HG03378 (cell line): ENCODE data around the gene PDSS1.
"Not testable (repeated sequence)": the region's sequence is repeated elsewhere in the genome, so short reads cannot be mapped to it uniquely, and the experiment has no call there.

ENCODE experiments used
- ATAC-seq: cut with Tn5 transposase; IDR thresholded peaks from one replicate; pipeline ENCODE4 v1.9.1; 2021; ENCODE audit warnings: mild to moderate bottlenecking, moderate library complexity; ENCODE audit not compliant: unreplicated experiment

The PDSS1 gene

GRCh38 chr10:26697163-26697921 lies at the start of gene PDSS1:
Gene PDSS1 (plus strand): TSS chr10:26697701. CDS start chr10:26697712, 11 bp downstream.
- peak; percentile 70 for ATAC-seq

- not testable (repeated sequence) for ATAC-seq
Observed at GRCh38 chr10:26648245-26648636, 49.3 kb upstream of the PDSS1 start.

- no peak for ATAC-seq
Observed at GRCh38 chr10:26650406-26650805, 47.1 kb upstream of the PDSS1 start.

- not testable (repeated sequence) for ATAC-seq
Observed at GRCh38 chr10:26651476-26651875, 46.0 kb upstream of the PDSS1 start.

GRCh38 chr10:26653004-26653403 lies 44.5 kb upstream of the PDSS1 start:
- ATAC-seq: no peak

GRCh38 chr10:26655746-26656145 lies 41.8 kb upstream of the PDSS1 start:
- no peak for ATAC-seq

- ATAC-seq: no peak
Observed at GRCh38 chr10:26662864-26663263, 34.6 kb upstream of the PDSS1 start.

- ATAC-seq: no peak
Observed at GRCh38 chr10:26665080-26666048, 32.1 kb upstream of the PDSS1 start.

- ATAC-seq: no peak
Observed at GRCh38 chr10:26675873-26676257, 21.6 kb upstream of the PDSS1 start.

- ATAC-seq: no peak
Observed at GRCh38 chr10:26679588-26679987, 17.9 kb upstream of the PDSS1 start.

GRCh38 chr10:26681076-26681475 lies 16.4 kb upstream of the PDSS1 start:
- ATAC-seq: no peak

- not testable (repeated sequence) for ATAC-seq
Observed at GRCh38 chr10:26681971-26682370, 15.5 kb upstream of the PDSS1 start.

GRCh38 chr10:26682931-26683330 lies 14.6 kb upstream of the PDSS1 start:
- no peak for ATAC-seq

- peak; percentile 97 for ATAC-seq
Observed at GRCh38 chr10:26684667-26685264, 12.7 kb upstream of the PDSS1 start.

- no peak for ATAC-seq
Observed at GRCh38 chr10:26685441-26685840, 12.1 kb upstream of the PDSS1 start.

- no peak for ATAC-seq
Observed at GRCh38 chr10:26689399-26689798, 8.1 kb upstream of the PDSS1 start.

GRCh38 chr10:26690731-26691475 lies 6.6 kb upstream of the PDSS1 start:
- no peak for ATAC-seq

GRCh38 chr10:26694536-26694935 lies 3.0 kb upstream of the PDSS1 start:
- not testable (repeated sequence) for ATAC-seq

- ATAC-seq: no peak
Observed at GRCh38 chr10:26696786-26697162, 727 bp upstream of the PDSS1 start.

GRCh38 chr10:26697922-26698608 lies 564 bp downstream of the PDSS1 start:
- peak; percentile 2 for ATAC-seq
